ENCODE results near the gene AGMO. TPM values are rescaled to one million over a fixed set of nuclear protein-coding genes. Genes with fewer than 3 reads are reported as not detected.

The AGMO gene
- total and polyA plus RNA-seq, 2 experiments from 2014 or later, result 6.5 to 7.3 TPM

DNA sequence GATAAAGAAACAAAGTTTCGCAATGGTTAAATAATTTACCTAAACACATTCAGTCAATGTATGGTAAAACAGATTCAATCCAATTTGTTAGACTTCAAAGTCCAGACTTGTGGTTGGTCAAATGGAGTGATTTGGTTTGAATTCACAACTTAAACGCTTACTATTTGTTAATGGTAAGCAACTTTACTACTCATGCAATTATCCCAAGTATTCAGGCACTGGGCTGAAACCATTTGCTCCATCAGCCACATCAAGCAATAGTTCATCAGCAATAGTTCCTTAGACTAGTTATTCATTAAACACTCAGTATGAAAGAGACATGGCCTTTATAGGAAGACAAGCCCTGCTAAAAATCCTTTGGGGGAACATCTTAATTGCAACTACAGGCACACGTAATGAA, 253.0 kb downstream of the AGMO start:
- TF ChIP-seq EZH2 (IDR thresholded peaks at IDR 0.05; ENCODE audit: borderline replicate concordance) (no peak), EZH2phosphoT487 (IDR thresholded peaks at IDR 0.05; ENCODE audit: low read depth, severe bottlenecking, unreplicated experiment) (no peak)
- TF ChIP-seq, protein P1, sequence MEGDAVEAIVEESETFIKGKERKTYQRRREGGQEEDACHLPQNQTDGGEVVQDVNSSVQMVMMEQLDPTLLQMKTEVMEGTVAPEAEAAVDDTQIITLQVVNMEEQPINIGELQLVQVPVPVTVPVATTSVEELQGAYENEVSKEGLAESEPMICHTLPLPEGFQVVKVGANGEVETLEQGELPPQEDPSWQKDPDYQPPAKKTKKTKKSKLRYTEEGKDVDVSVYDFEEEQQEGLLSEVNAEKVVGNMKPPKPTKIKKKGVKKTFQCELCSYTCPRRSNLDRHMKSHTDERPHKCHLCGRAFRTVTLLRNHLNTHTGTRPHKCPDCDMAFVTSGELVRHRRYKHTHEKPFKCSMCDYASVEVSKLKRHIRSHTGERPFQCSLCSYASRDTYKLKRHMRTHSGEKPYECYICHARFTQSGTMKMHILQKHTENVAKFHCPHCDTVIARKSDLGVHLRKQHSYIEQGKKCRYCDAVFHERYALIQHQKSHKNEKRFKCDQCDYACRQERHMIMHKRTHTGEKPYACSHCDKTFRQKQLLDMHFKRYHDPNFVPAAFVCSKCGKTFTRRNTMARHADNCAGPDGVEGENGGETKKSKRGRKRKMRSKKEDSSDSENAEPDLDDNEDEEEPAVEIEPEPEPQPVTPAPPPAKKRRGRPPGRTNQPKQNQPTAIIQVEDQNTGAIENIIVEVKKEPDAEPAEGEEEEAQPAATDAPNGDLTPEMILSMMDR (IDR thresholded peaks at IDR 0.05; ENCODE audit: poor library complexity), result no peak
- DNase-seq (ENCODE audit: low spot score), result no peak
- Histone ChIP-seq H3K9me3 (ENCODE audit: low read depth) (no peaks in the 10 kb centered on the region), H2AFZ (no peak overlapping the region), H3K36me3 (replicated peaks; ENCODE audit: insufficient read depth, low read depth) (no peaks in the 10 kb centered on the region), H3K4me1 (ENCODE audit: insufficient read depth) (no peaks in the 10 kb centered on the region), H3K4me3 (no peak overlapping the region), H3K27me3 (no peaks in the 10 kb centered on the region), H3K9me2 (replicated peaks; ENCODE audit: insufficient read depth) (no peaks in the 10 kb centered on the region), H4K20me1 (ENCODE audit: insufficient read depth, poor library complexity, severe bottlenecking) (no peaks in the 10 kb centered on the region), H3K27ac (no peak overlapping the region), H3K79me2 (no peaks in the 10 kb centered on the region), H3K4me2 (no peak overlapping the region)
- 91% methylated on average over 3 of the region's 3 CpGs for WGBS (ENCODE audit: low lambda C conversion rate, missing lambda C conversion rate)

GRCh38 chr7:15306296-15306695, 255.5 kb downstream of the AGMO start:
- Histone ChIP-seq H3K9me3 (ENCODE audit: low read depth) (no peaks in the 10 kb centered on the region), H3K36me3 (replicated peaks; ENCODE audit: insufficient read depth, low read depth) (no peaks in the 10 kb centered on the region), H3K4me2 (no peak overlapping the region), H3K9me2 (replicated peaks; ENCODE audit: insufficient read depth) (no peaks in the 10 kb centered on the region), H2AFZ (no peak overlapping the region), H3K79me2 (no peaks in the 10 kb centered on the region), H3K27ac (no peak overlapping the region), H3K4me1 (ENCODE audit: insufficient read depth) (no peaks in the 10 kb centered on the region), H3K27me3 (no peaks in the 10 kb centered on the region), H3K4me3 (no peak overlapping the region), H4K20me1 (ENCODE audit: insufficient read depth, poor library complexity, severe bottlenecking) (no peaks in the 10 kb centered on the region)
- TF ChIP-seq, protein P1 (IDR thresholded peaks at IDR 0.05; ENCODE audit: poor library complexity), result no peak
- no peak for TF ChIP-seq EZH2phosphoT487 (IDR thresholded peaks at IDR 0.05; ENCODE audit: low read depth, severe bottlenecking, unreplicated experiment)
- TF ChIP-seq EZH2 (IDR thresholded peaks at IDR 0.05; ENCODE audit: borderline replicate concordance), result no peak
- no peak for DNase-seq (ENCODE audit: low spot score)

- no peaks in the 10 kb centered on the region for H3K9me3 ChIP-seq (ENCODE audit: low read depth)
- peak; percentile 59 for DNase-seq (ENCODE audit: low spot score)
- H3K79me2 ChIP-seq, result no peaks in the 10 kb centered on the region
- H3K27ac ChIP-seq, result no peak overlapping the region
- H4K20me1 ChIP-seq (ENCODE audit: insufficient read depth, poor library complexity, severe bottlenecking), result no peaks in the 10 kb centered on the region
- H2AFZ ChIP-seq, result no peak overlapping the region
- no peaks in the 10 kb centered on the region for H3K27me3 ChIP-seq
- WGBS (ENCODE audit: low lambda C conversion rate, missing lambda C conversion rate), result 71% methylated on average over 2 of the region's 2 CpGs
- TF ChIP-seq EZH2 (IDR thresholded peaks at IDR 0.05; ENCODE audit: borderline replicate concordance) (no peak), EZH2phosphoT487 (IDR thresholded peaks at IDR 0.05; ENCODE audit: low read depth, severe bottlenecking, unreplicated experiment) (no peak)
- TF ChIP-seq, protein P1 (IDR thresholded peaks at IDR 0.05; ENCODE audit: poor library complexity), result peak; percentile 68
- no peaks in the 10 kb centered on the region for H3K36me3 ChIP-seq (replicated peaks; ENCODE audit: insufficient read depth, low read depth)
- H3K4me3 ChIP-seq, result no peak overlapping the region
- H3K4me1 ChIP-seq (ENCODE audit: insufficient read depth), result no peaks in the 10 kb centered on the region
- H3K9me2 ChIP-seq (replicated peaks; ENCODE audit: insufficient read depth), result no peaks in the 10 kb centered on the region
- no peak overlapping the region for H3K4me2 ChIP-seq
Measured at GRCh38 chr7:15305002-15305600, 256.7 kb downstream of the AGMO start.

Data from hepatocyte (in vitro differentiated cells).